Naive B cell (primary cell): Measurements from ENCODE around the gene ATF6B. TPM values are rescaled to one million over a fixed set of nuclear protein-coding genes. Genes with fewer than 3 reads are reported as not detected.
A peak's percentile ranks its signal among the peaks of the same experiment; 100 is the strongest.

ENCODE experiments used
- ATAC-seq, 2 donors: fragments of 150-1000 bp; cut with Tn5 transposase; 2 replicates each; pipeline ENCODE4 v1.10.0; 2021; ENCODE audit warnings: low read depth in 2 of 2, mild to moderate bottlenecking in 2 of 2, moderate library complexity in 2 of 2
- DNase-seq: peaks from one replicate; pipeline ENCODE4 v3.0.0; 2022
- H3K27ac Mint-ChIP-seq, 6 donors: one replicate each; pipeline ENCODE4 v1.8.0; 2020 to 2022; ENCODE audit warnings: mild to moderate bottlenecking in 6 of 6, mixed read lengths in 6 of 6, moderate library complexity in 5 of 6, inconsistent platforms in 2 of 6
- H3K27me3 Mint-ChIP-seq, 3 donors: one replicate each; pipeline ENCODE4 v1.8.0; 2021 to 2022; ENCODE audit warnings: mixed read lengths in 3 of 3, mild to moderate bottlenecking in 1 of 3
- H3K36me3 Mint-ChIP-seq, 2 donors: one replicate each; pipeline ENCODE4 v1.8.0; 2020 to 2022; ENCODE audit warnings: mixed read lengths in 2 of 2, inconsistent platforms in 1 of 2, mild to moderate bottlenecking in 1 of 2
- H3K4me1 Mint-ChIP-seq, 3 donors: one replicate each; pipeline ENCODE4 v1.8.0; 2020 to 2022; ENCODE audit warnings: mixed read lengths in 3 of 3, inconsistent platforms in 1 of 3, mild to moderate bottlenecking in 1 of 3, moderate library complexity in 1 of 3
- H3K4me3 Mint-ChIP-seq, 8 donors: one replicate each; pipeline ENCODE4 v1.8.0; 2020 to 2022; ENCODE audit warnings: mild to moderate bottlenecking in 8 of 8, mixed read lengths in 8 of 8, moderate library complexity in 8 of 8, inconsistent platforms in 2 of 8
- H3K9me3 Mint-ChIP-seq, 7 donors: one replicate each; pipeline ENCODE4 v1.8.0; 2020 to 2022; ENCODE audit warnings: mixed read lengths in 7 of 7, mild to moderate bottlenecking in 5 of 7, inconsistent platforms in 2 of 7, moderate library complexity in 1 of 7
- polyA plus RNA-seq, 6 donors: library from polyadenylated mRNA; unstranded; fragments of 300-500 nt; fragmentation: Illumina TruSeq; gene quantifications; one replicate each; pipeline ENCODE4 v1.2.3, GENCODE V29; 2021; ENCODE audit warnings: low read depth in 6 of 6

The ATF6B gene
- polyA plus RNA-seq, 6 donors from 2014 or later: 25.7 to 35.0 (median 32.4) TPM

DNA sequence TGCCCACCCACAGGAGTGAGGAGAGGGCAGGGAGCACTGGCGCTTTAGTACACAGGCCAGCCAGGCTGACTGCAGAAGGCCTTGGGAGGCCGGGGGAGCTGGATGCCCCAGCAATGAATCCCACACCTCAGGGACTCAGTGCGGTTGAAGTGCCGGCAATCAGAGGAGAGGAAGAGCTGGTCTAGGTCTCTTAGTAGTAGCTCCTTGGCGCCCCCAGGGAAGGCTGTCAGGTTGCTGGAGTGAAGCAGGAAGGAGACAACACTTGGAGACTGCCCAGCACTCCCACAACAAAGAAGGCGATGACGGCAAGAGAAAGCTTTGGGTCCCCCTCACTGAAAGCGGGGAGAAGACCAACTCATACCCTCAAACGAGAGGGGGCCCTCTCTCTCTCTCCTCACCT lies 10.6 kb downstream of the ATF6B start:
- H3K27ac Mint-ChIP-seq: no peak overlapping the region
- H3K9me3 Mint-ChIP-seq: no peaks in the 10 kb centered on the region
- H3K4me3 Mint-ChIP-seq: no peak overlapping the region
- no peak for DNase-seq
- ATAC-seq: no peak
- H3K27me3 Mint-ChIP-seq: no peaks in the 10 kb centered on the region
- H3K4me1 Mint-ChIP-seq: peaks cover 14 to 39% (median 29%) of the 10 kb centered on the region in 3 donors
- peaks cover 4 to 38% of the 10 kb centered on the region in 2 donors for H3K36me3 Mint-ChIP-seq

GRCh38 chr6:32116674-32117073 lies 11.4 kb downstream of the ATF6B start:
- H3K36me3 Mint-ChIP-seq: peaks cover 4 to 32% of the 10 kb centered on the region in 2 donors
- no peak for DNase-seq
- peak in 1 of 2 donors; percentile 40 for ATAC-seq
- H3K9me3 Mint-ChIP-seq: no peaks in the 10 kb centered on the region
- H3K27me3 Mint-ChIP-seq: no peaks in the 10 kb centered on the region
- H3K4me3 Mint-ChIP-seq: no peak overlapping the region
- H3K27ac Mint-ChIP-seq: peak overlapping the region in 1 of 6 donors; percentile 83
- H3K4me1 Mint-ChIP-seq: peaks cover 14 to 40% (median 27%) of the 10 kb centered on the region in 3 donors

DNA sequence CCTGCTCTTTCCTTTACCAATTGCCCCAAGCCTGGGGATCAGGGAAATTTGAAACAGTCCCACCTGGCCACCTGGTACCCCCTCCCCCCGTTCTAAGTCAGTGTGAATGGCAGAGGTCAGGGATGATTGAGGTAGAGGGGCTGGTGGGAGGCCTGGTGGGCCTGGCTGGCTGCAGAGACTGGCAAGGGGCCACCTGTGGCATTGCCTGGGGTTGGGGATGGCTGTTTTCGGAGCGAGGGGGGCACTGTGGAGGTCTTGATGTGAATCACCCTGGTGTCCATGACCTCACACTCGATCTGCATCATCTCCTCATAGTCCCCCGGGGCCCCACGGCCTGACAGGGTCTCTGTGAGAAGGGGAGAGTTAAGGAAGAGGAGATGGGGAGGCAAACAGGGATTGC lies 12.4 kb downstream of the ATF6B start:
- H3K9me3 Mint-ChIP-seq: no peaks in the 10 kb centered on the region
- H3K4me1 Mint-ChIP-seq: peaks cover 18 to 40% (median 33%) of the 10 kb centered on the region in 3 donors
- no peak for DNase-seq
- H3K27ac Mint-ChIP-seq: peak overlapping the region in 2 of 6 donors; percentile 25 to 72
- H3K27me3 Mint-ChIP-seq: no peaks in the 10 kb centered on the region
- H3K36me3 Mint-ChIP-seq: peaks cover 0 to 21% of the 10 kb centered on the region in 2 donors
- no peak for ATAC-seq
- no peak overlapping the region for H3K4me3 Mint-ChIP-seq

DNA sequence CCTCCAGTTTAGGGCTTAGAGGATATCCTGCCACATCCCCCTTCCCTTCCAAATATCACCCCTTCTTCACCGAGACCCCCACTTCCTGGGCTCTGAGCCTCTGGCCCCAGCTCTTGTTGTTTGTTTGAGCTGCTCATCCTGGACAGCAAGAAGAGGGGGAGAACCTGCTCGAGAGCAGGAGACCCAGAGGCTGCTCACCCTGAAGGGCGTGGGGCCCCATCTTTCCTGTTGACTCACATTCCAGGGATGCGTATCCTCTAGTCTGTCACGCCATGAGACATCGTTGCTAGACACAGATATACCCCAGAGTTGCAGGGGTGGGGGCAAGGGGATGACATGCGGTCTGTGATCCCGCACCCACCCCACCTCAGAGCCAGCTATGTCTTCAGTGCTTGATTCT lies 13.2 kb downstream of the ATF6B start:
- H3K9me3 Mint-ChIP-seq: no peaks in the 10 kb centered on the region
- H3K27ac Mint-ChIP-seq: peak overlapping the region; percentile 12 to 75 (median 58)
- H3K4me1 Mint-ChIP-seq: peaks cover 18 to 44% (median 37%) of the 10 kb centered on the region in 3 donors
- peaks cover 0 to 21% of the 10 kb centered on the region in 2 donors for H3K36me3 Mint-ChIP-seq
- no peak for ATAC-seq
- H3K4me3 Mint-ChIP-seq: no peak overlapping the region
- no peaks in the 10 kb centered on the region for H3K27me3 Mint-ChIP-seq
- DNase-seq: no peak

GRCh38 chr6:32113386-32114352 lies 14.4 kb downstream of the ATF6B start:
- Mint-ChIP-seq H3K4me1 (peaks cover 20 to 44% (median 39%) of the 10 kb centered on the region in 3 donors), H3K9me3 (no peaks in the 10 kb centered on the region), H3K27me3 (peaks cover 0 to 5% (median 5%) of the 10 kb centered on the region in 3 donors), H3K4me3 (no peak overlapping the region), H3K27ac (peak overlapping the region in 4 of 6 donors; percentile 66 to 86 (median 72)), H3K36me3 (peaks cover 0 to 21% of the 10 kb centered on the region in 2 donors)
- no peak for ATAC-seq
- no peak for DNase-seq

DNA sequence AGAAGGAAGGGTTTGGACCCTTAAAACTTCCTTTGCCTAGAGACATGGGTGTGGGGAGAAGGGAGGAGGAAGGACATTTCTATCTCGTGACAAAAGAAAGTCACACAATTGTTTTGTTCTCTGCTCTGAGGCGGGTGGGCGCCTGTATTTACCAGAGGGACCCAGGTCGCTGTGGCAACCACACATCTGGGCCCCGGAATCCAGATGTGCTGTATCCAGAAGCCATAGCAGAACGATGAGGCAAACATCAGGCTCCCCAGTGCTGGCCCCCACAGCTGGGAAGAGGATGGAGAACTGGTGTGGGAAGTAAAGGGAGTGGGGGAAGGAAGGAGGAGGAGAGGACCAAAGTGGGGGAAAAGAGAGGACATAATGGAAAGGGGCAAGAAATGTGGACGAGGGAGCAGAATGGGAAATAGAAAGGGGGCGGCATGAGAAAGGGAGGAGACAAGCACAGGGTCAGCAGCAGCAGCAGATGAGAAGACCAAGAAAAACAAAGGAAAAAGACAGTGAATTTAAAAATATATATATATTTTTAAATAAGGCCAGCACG lies 15.5 kb downstream of the ATF6B start:
- peaks cover under 1 to 17% (median 16%) of the 10 kb centered on the region in 3 donors for H3K27me3 Mint-ChIP-seq
- DNase-seq (no peak), ATAC-seq (no peak)
- peaks cover 0 to 21% of the 10 kb centered on the region in 2 donors for H3K36me3 Mint-ChIP-seq
- H3K4me3 Mint-ChIP-seq: no peak overlapping the region
- H3K4me1 Mint-ChIP-seq: peaks cover 27 to 51% (median 50%) of the 10 kb centered on the region in 3 donors
- H3K27ac Mint-ChIP-seq: peak overlapping the region in 4 of 6 donors; percentile 44 to 90 (median 76)
- no peaks in the 10 kb centered on the region for H3K9me3 Mint-ChIP-seq

DNA sequence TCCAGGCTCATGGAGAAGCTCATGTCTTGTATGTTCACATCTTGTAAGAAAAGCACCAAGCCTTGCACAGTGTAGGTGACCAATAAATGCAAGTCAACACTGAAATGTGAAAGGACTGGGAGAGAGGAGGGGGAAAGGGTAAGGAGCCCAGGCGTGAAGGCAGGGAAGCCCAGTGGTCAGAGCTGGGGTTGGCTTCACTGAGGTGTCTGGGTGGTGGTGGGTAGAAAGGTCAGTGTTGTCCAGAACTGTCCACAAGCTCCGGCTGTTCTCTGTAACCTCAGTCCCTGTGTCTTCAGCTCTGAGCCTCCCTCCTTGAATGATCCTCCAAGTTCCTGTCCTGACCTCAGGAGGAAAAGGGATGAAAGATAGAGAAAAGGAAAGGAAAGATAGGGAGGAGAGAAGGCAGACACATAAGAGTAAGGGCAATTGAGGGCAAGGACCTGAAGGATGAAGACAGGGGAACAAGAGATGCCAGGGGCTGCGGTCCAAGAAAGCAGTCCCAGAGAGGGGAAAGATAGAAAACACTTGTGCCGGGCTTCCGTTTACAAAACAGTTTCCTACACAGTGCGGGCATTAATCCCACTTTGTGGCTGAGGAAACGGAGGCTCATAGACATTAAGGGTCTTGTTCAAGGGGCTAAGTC lies 16.5 kb downstream of the ATF6B start:
- H3K36me3 Mint-ChIP-seq: peaks cover 0 to 20% of the 10 kb centered on the region in 2 donors
- H3K27ac Mint-ChIP-seq: peak overlapping the region in 4 of 6 donors; percentile 46 to 87 (median 58)
- no peak overlapping the region for H3K4me3 Mint-ChIP-seq
- DNase-seq (no peak), ATAC-seq (no peak)
- H3K27me3 Mint-ChIP-seq: peaks cover 8 to 27% (median 26%) of the 10 kb centered on the region in 3 donors
- no peaks in the 10 kb centered on the region for H3K9me3 Mint-ChIP-seq
- H3K4me1 Mint-ChIP-seq: peaks cover 28 to 52% (median 52%) of the 10 kb centered on the region in 3 donors

DNA sequence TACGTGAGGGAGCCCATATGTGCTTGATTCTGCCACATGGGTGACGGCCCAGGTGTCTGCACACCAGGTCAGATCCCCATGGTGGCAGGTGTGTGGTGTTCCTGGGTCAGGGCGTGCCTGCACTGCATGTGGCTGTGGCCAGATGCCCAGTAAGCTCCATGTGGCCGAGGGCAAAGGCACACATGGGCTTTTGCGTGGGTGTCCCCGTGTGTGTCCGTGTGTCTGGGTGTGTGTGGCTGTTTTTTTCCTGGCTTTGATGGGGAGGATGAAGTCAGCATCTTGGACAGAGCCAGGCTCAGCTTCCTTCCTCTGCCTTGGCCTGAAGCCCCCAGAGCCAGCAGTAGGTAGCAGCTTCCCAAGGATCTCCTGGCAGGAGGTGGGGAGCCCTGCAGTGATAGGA lies 17.4 kb downstream of the ATF6B start:
- ATAC-seq: no peak
- Mint-ChIP-seq H3K27me3 (peaks cover 15 to 36% (median 35%) of the 10 kb centered on the region in 3 donors), H3K36me3 (peaks cover 0 to 17% of the 10 kb centered on the region in 2 donors)

GRCh38 chr6:32109765-32110160 lies 18.3 kb downstream of the ATF6B start:
- Mint-ChIP-seq H3K27me3 (peaks cover 22 to 44% (median 44%) of the 10 kb centered on the region in 3 donors), H3K4me3 (no peak overlapping the region), H3K4me1 (peaks cover 28 to 50% (median 42%) of the 10 kb centered on the region in 3 donors), H3K27ac (peak overlapping the region in 1 of 6 donors; percentile 77), H3K36me3 (peaks cover 0 to 11% of the 10 kb centered on the region in 2 donors), H3K9me3 (no peaks in the 10 kb centered on the region)
- ATAC-seq (no peak), DNase-seq (no peak)

More for the DNA sequence above, 17.4 kb downstream of the ATF6B start:
- DNase-seq: no peak
- Mint-ChIP-seq H3K9me3 (no peaks in the 10 kb centered on the region), H3K4me1 (peaks cover 28 to 55% (median 46%) of the 10 kb centered on the region in 3 donors), H3K27ac (no peak overlapping the region), H3K4me3 (no peak overlapping the region)

DNA sequence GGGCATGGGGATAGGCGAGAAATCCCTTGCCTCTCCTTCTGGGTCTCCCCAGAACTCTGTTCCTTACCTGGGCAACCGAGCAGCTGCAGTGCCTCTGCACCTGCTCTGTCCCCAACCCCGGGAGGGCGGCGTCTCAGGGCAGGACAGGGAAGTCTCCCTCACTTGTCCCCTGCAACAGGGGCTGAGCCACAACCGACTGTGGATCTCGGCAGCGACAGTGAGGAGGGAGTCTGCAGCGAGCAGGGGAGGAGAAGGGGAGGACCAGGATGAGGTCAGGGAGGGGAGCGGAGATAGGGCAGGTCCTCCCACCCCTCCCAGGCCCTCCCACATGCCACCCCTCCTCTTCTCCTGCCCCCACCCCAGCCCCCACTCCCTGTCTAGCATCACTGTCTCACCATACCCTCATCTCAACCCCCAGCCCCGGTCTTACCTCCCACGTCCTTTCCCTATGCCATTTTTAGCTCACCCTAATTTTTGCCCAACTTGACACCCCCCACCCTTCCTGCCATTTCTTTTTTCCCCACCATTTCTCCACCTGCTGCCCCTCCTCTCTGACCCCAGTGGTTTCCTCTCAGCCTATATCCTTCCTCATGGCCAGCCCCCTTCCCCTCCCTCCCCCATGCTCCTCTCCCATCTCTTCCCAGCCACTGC lies 18.8 kb downstream of the ATF6B start, which contains the start of gene TNXB:
Gene TNXB, minus strand, starts transcription at position 225 of the 651 bp plus-strand sequence. CDS start 11,140 bp downstream, outside the sequence.
- peaks cover 22 to 50% (median 49%) of the 10 kb centered on the region in 3 donors for H3K27me3 Mint-ChIP-seq
- H3K4me3 Mint-ChIP-seq: peak within 1 kb of the TSS in 1 of 8 donors; percentile 40
- peaks cover 28 to 48% (median 42%) of the 10 kb centered on the region in 3 donors for H3K4me1 Mint-ChIP-seq
- H3K27ac Mint-ChIP-seq: peak within 1 kb of the TSS in 4 of 6 donors; percentile 7 to 86 (median 65)
- H3K36me3 Mint-ChIP-seq: peaks cover 0 to 8% of the 10 kb centered on the region in 2 donors
- ATAC-seq (peak in 1 of 2 donors; percentile 33), DNase-seq (no peak)
- peaks cover 0 to under 1% (median 0%) of the 10 kb centered on the region in 7 donors for H3K9me3 Mint-ChIP-seq

DNA sequence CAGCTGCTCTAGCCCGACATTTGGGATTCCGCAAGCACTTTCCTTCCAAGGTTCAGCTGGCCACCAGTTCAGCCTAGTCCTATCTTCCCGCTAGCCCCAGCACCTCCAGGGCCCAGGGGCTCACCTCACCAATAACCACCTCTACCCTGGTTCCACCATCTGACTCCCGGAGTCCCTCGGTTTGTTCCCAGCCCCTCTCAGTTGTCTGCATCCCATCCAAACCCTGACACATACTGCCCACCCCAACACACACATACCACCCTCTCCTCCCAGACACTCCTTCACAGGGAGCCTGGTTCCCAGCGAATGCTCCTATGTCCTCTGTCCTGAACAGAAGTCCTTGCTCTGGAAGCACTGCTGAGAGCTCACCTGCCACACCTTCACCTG lies 19.3 kb downstream of the ATF6B start:
- no peak overlapping the region for H3K4me3 Mint-ChIP-seq
- H3K4me1 Mint-ChIP-seq: peaks cover 28 to 48% (median 42%) of the 10 kb centered on the region in 3 donors
- peaks cover 0 to 3% (median 0%) of the 10 kb centered on the region in 7 donors for H3K9me3 Mint-ChIP-seq
- peaks cover 22 to 54% (median 53%) of the 10 kb centered on the region in 3 donors for H3K27me3 Mint-ChIP-seq
- no peak for DNase-seq
- H3K27ac Mint-ChIP-seq: peak overlapping the region in 2 of 6 donors; percentile 7 to 53
- ATAC-seq: no peak
- H3K36me3 Mint-ChIP-seq: peaks cover 0 to 8% of the 10 kb centered on the region in 2 donors

- Mint-ChIP-seq H3K36me3 (peaks cover 0 to 8% of the 10 kb centered on the region in 2 donors), H3K4me1 (peaks cover 27 to 42% (median 42%) of the 10 kb centered on the region in 3 donors), H3K4me3 (no peak overlapping the region), H3K27me3 (peaks cover 22 to 60% (median 58%) of the 10 kb centered on the region in 3 donors), H3K27ac (no peak overlapping the region), H3K9me3 (peaks cover 0 to 4% (median 1%) of the 10 kb centered on the region in 7 donors)
- ATAC-seq: no peak
- DNase-seq: no peak
Measured at GRCh38 chr6:32108094-32108627, 19.9 kb downstream of the ATF6B start.
